Measurements from ENCODE around the gene BTN1A1.

The BTN1A1 gene

DNA sequence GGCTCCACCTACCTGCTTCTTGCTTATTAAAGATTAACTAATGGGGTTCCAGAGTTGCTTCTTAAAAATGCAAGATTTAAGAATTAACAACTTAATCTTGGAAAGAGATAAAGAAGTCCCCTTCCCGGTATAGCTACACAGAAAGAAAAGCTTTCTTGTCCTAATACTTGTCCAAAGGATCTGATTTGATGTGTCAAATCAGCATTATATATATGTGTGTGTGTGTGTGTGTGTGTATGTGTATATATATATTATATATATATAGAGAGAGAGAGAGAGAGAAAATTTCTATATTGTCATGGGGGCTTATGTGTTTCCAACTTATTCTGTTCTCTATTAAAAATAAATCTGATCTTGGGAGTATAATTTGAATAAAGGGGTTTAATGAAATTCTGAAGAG is 33.4 kb downstream of the BTN1A1 start:
- no peak for TF ChIP-seq CTCF (IDR thresholded peaks at IDR 0.05; ENCODE audit: low read length, missing control alignments)
- no peak for DNase-seq (ENCODE audit: low read depth)
- H3K4me3 ChIP-seq (replicated peaks; ENCODE audit: low read depth, low read length) = peak overlapping the region; percentile 67

GRCh38 chr6:26534681-26535465 is 34.8 kb downstream of the BTN1A1 start:
- DNase-seq (ENCODE audit: low read depth) = no peak
- no peak overlapping the region for H3K4me3 ChIP-seq (replicated peaks; ENCODE audit: low read depth, low read length)

GRCh38 chr6:26536571-26537159 is 36.6 kb downstream of the BTN1A1 start:
- no peak for TF ChIP-seq CTCF (IDR thresholded peaks at IDR 0.05; ENCODE audit: low read length, missing control alignments)
- peak; percentile 69 for DNase-seq (ENCODE audit: low read depth)
- peak overlapping the region; percentile 88 for H3K4me3 ChIP-seq (replicated peaks; ENCODE audit: low read depth, low read length)

More at GRCh38 chr6:26534681-26535465, 34.8 kb downstream of the BTN1A1 start:
- no peak for TF ChIP-seq CTCF (IDR thresholded peaks at IDR 0.05; ENCODE audit: low read length, missing control alignments)

DNA sequence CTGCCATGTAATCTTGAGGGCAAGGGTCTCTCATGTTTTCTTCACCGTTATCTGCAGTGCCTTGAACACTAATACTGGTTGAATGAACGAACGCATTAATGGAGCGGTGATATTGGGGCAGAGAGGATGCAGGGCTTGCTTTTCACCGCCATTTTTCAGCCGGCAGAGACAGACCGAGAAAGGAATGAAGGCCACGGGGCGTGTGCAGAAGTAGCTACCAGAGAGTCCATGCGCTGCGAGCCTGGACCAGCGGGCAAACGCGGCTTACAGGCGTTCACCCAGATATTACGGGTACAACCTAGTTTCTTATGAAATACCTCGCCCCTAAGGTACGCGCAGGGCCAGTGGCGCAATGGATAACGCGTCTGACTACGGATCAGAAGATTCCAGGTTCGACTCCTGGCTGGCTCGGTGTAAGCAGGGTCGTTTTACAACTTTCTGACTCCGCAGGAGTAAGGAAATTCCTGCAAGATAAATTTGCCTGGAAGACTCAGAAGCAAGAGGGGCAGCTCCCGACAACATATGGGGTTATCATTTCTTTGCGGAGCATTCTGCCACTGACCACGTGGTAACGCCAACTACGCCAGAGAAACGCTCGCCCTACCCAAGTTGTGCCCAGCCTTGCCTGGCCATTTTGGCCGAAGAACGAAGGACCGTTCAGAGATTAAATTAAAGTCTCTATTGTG is 37.2 kb downstream of the BTN1A1 start:
- H3K4me3 ChIP-seq (replicated peaks; ENCODE audit: low read depth, low read length) = peak overlapping the region; percentile 88
- peak; percentile 95 for DNase-seq (ENCODE audit: low read depth)
- no peak for TF ChIP-seq CTCF (IDR thresholded peaks at IDR 0.05; ENCODE audit: low read length, missing control alignments)

- peak within 1 kb of the TSS; percentile 88 for H3K4me3 ChIP-seq (replicated peaks; ENCODE audit: low read depth, low read length)
- no peak for TF ChIP-seq CTCF (IDR thresholded peaks at IDR 0.05; ENCODE audit: low read length, missing control alignments)
- peak; percentile 94 for DNase-seq (ENCODE audit: low read depth)
Measured at GRCh38 chr6:26537846-26538571, 37.9 kb downstream of the BTN1A1 start, which contains the start of gene HMGN4. HMGN4 (plus strand) TSS chr6:26538366; CDS start chr6:26545207, 6,841 bp downstream.

DNA sequence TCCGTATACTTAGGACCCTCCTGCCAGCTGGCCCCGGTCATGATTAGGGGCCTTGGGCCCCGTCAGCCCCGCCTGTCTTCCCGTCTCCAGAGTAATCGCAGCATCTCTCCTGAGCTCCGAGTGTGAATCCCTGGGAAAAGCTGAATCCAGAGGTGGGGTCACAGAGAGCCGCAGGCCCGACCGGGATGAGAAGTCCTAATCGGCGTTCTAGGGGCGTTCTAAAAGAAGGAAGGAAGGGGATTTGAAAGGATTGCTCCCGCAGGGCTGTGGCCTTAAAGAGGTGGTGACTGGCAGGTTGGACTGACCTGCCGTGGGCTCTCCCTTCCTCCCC is 38.4 kb downstream of the BTN1A1 start:
- no peak for DNase-seq (ENCODE audit: low read depth)
- peak overlapping the region; percentile 88 for H3K4me3 ChIP-seq (replicated peaks; ENCODE audit: low read depth, low read length)
- TF ChIP-seq CTCF (IDR thresholded peaks at IDR 0.05; ENCODE audit: low read length, missing control alignments) = no peak

Measured in fibroblast of pulmonary artery (primary cell).